Gastrocnemius medialis (tissue), 4 donors: ENCODE measurements around the gene SH3BGRL2.

ENCODE experiments used
- POLR2A ChIP-seq, 2 donors: fragments of 450-650 bp; IDR thresholded peaks; one replicate each; pipeline ENCODE4 v1.6.1; 2017; ENCODE audit warnings: antibody characterized with exemption in 2 of 2, mild to moderate bottlenecking in 2 of 2, moderate library complexity in 2 of 2
- TF ChIP-seq, protein P1 (sequence below), 5 experiments: fragments of 450-650 bp in 3 of 5; fragments of 200-600 bp in 2 of 5; sonication (generic) in 2 of 5; IDR thresholded peaks in 4 of 5; conservative IDR thresholded peaks in 1 of 5; 1 replicate in 4 of 5; 2 replicates in 1 of 5; pipeline ENCODE4 v1.5.1; 2016 to 2019; ENCODE audit warnings: antibody characterized with exemption in 5 of 5, mild to moderate bottlenecking in 3 of 5, moderate library complexity in 3 of 5

DNA sequence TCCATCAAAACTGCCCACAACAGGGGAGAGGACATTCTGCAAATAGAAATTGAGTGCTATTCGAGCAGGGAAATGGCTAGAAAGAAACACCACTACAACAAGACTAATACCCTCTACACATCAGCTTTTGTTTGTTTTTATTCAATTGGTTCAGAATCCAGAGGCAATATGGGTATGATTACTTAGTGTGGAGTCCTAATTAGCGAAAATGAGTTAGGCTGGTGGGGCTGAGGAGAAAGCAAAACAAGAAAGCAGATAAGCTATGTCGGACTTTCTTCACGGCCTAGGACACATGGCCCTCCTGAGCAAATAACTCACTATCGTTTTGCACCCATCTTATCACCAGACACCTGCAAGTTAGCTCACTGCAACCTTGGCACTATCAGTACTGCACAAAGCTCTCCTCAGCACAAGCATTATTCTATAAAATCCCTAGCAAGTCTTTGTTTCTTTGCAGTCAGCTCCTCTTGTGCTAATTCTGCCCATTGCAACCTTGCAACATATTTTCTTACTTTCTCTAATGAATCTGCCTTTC, 31.3 kb upstream of the SH3BGRL2 start:
- TF ChIP-seq POLR2A (IDR thresholded peaks at IDR 0.05) = no peak
- TF ChIP-seq, protein P1, sequence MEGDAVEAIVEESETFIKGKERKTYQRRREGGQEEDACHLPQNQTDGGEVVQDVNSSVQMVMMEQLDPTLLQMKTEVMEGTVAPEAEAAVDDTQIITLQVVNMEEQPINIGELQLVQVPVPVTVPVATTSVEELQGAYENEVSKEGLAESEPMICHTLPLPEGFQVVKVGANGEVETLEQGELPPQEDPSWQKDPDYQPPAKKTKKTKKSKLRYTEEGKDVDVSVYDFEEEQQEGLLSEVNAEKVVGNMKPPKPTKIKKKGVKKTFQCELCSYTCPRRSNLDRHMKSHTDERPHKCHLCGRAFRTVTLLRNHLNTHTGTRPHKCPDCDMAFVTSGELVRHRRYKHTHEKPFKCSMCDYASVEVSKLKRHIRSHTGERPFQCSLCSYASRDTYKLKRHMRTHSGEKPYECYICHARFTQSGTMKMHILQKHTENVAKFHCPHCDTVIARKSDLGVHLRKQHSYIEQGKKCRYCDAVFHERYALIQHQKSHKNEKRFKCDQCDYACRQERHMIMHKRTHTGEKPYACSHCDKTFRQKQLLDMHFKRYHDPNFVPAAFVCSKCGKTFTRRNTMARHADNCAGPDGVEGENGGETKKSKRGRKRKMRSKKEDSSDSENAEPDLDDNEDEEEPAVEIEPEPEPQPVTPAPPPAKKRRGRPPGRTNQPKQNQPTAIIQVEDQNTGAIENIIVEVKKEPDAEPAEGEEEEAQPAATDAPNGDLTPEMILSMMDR (IDR thresholded peaks at IDR 0.05 in 4 of 5, conservative IDR thresholded peaks at IDR 0.05 in 1 of 5) = no peak
